Raji (cell line): ENCODE results near the gene BET1.

Source experiments
- POLR2A ChIP-seq: IDR thresholded peaks from 2 replicates; pipeline ENCODE4 v1.6.1; 2011; ENCODE audit warnings: low read depth, low read length, control low read depth; ENCODE audit not compliant: insufficient read depth

The BET1 gene

GRCh38 chr7:94030634-94031033, 26.5 kb upstream of the BET1 start:
- TF ChIP-seq POLR2A: no peak

DNA sequence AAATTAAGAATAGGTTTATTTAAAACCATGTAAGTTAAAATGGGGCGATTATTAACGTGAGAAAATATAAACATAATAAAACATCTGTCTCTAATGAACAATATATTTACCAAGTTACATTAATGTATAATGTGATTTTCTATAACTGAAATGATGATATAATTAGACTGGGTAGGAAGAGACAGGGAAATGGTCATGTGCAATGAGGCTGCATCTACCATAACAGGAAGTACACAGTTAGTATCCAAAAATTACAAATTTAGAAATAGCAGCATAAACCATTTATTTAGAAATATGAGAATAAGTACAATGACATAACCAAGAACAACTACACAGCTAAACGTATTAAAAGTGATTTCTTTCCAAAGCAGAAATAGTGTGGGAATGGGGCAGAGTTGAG, 25.8 kb upstream of the BET1 start:
- no peak for TF ChIP-seq POLR2A

DNA sequence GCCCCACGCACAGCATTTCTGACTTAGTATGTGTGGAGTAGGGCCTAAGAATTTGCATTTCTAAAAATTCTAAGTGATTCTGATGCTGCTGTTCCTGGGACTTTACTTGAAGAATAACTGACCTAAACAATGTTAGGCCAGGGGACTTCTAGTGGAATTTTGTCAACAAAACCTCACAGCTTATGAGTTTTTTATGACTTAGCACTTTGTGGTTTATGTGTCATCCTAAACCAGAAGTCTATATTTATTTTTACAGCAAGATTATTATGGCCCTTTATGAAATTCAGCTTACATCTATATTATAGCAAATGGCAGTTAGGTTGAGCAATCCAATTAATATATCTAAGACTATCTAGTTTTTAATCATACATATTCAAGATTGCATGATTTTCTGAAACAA, 24.6 kb upstream of the BET1 start:
- no peak for TF ChIP-seq POLR2A

- no peak for TF ChIP-seq POLR2A
These were observed 18.4 kb upstream of the BET1 start for GRCh38 chr7:94022550-94022949.

DNA sequence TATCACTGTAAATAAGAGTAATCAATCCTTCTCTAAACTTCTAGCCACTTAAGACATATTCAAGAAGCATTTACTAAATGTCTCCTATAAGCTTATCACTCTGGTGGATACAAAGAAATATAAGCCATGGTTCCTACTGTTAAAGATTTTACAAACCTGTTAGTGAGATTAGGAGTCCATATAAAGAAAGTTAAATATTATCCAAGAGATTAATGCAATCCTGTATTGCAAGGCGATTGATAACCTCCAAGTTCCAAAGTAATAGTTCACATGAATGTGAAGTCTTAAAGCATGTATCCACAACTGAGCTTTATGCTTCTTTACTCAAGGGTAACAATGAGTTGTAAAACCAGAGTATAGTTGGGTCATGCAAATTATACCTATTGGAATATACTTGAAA, 12.6 kb upstream of the BET1 start:
- no peak for TF ChIP-seq POLR2A

GRCh38 chr7:94015538-94015937, 11.4 kb upstream of the BET1 start:
- TF ChIP-seq POLR2A: no peak

DNA sequence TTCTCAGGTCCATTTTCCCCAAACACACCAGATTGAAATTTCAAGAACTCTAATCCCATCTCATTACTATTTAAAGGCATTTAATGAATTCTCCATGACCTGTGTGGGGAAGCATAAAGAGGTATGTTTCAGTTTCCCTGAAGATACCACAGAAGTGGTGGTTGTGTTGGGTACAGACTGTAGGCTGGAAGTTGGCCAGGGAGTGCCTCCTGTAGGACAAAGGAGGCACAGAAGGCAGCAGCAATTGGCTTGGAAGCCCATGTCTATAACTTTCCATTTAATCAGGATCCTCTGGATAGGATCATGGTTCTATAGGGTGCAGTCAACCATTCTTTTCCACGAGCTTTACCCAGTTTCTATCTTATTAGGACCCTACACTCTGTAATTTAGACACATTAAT, 8.6 kb upstream of the BET1 start:
- no peak for TF ChIP-seq POLR2A

GRCh38 chr7:94011714-94012353, 7.7 kb upstream of the BET1 start:
- TF ChIP-seq POLR2A: no peak

- TF ChIP-seq POLR2A: no peak
These were observed 4.4 kb upstream of the BET1 start for GRCh38 chr7:94008537-94008936.

DNA sequence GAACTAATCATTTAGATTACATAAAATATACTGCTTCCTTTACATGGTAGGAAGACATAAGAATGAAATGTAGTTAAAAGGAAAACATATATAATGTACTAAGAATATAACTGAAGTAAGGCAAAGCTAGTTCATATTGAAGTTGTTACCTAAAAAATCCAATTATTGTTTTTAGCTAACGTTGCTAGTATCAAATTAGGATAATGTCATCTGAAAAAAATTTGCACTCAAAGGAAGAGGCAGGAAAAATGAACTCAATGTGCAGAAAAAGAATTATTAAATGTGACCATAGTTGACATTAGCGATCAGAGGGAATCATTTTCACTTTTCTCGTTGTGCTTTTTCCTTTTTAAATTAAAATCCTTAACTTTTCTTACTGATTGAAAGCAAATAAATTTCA, 1.6 kb upstream of the BET1 start:
- no peak for TF ChIP-seq POLR2A

DNA sequence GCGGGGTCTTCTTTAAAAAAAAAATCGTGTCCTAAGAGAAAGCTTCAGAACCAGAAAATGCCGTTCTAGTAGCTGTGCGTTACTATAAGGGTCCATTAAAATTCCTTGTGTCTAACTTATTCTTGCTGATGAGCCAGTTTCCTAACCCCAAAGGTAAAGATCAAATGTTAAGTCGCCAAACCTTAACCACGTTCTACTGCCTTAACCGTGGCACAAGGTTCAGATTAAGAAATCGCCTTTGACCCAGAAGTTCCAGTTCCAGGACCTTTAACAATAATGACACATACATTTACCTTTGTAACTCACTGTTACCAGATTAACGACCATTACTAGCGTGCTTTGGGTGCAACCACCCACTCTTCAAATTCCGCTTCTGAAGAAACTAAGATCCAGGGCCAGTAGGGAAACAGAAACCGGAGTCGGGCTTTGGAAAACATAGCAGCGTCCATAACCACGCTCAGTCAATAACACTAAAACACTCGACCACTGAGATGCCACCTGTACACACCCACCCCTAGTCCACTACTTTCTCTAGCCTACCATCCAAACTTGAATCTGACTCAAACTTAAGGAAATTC, 620 bp downstream of the BET1 start:
- no peak for TF ChIP-seq POLR2A

- TF ChIP-seq POLR2A: no peak
These were observed 2.8 kb downstream of the BET1 start for GRCh38 chr7:94001396-94001795.

DNA sequence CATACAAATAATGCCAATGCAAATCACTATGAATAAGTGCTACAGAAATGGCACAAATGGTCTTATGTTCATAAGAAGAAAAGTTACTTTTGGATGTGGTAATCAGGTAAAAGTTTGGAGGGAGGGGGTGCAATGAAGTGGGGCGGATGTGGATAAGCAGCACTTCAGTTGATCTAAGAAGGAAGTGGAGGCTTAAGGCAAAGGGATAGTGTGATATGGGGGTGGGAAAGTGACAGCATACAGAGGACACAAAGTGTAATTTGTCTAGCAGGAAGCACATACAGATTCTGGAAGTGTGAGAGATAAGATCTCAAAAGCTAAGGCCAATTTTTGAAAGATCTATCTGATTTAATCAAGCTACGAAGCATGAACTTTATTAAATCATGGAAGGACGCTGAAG, 6.3 kb downstream of the BET1 start:
- no peak for TF ChIP-seq POLR2A

DNA sequence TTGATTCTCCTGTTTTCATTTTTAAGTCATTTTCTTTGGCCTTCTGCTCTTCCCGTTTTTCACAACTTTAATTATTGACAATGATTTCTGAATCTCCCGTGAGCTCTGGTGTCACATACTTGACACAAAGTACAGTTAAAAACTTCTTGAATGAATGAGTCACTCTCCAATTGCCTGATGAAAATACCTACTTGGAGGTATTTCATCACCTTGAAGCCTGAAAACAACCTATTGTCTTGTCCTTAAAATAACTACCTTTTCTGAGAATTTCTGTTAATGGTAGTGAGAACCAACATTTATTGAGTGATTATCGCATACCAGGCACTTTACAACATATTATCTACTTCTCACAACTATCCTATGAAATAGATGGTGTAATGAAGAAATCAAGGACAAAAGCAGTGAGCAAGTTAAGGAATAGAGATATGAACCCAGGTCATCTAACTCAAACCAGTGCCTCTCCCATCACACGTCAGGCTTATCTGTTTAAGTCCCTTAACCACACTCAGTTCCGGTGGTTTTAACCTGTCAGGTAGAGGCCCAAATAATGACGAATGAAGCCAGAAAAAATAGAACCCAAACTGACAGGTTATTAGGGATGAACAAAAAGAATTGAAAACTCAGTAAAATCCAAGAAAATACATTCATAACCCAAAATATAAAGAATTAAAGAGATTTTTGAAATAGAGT, 11.6 kb downstream of the BET1 start:
- TF ChIP-seq POLR2A: no peak

DNA sequence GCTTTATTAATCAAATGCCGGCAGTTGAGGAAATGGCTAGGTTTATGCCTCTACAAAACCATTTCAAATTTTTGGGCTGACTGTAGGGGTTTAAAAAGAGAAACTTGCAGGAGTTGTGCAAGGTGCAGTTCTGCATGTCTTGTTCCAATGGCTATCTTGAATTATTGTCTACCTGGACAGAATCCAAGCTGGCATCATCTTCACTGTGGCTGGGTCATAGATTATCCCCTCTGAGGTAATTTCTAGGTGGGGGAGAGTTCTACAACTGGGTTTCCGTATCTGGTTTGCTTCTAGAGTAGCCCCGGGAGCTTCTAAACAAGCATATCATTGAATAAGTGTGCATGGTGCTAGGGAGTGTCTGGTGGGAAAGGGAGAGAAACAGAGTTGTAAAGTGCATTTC, 16.9 kb downstream of the BET1 start:
- no peak for TF ChIP-seq POLR2A

DNA sequence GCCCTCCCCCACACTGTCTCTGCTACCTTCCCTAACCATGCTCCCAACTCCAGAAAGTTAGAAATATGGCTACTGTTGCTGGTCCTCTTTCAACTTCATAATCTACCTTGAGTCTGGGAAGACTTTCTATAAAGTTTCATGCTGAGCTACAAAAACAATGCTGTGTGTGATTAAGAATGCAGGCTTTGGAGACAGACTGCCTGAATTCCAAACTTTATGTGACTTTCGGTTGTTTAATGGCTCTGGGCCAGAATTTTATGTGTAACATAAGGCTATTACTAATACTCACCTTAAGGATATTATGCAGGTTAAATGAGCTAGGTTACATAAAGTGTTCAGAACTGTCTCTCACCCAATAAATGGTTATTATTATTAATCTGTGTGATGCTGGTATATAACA, 19.1 kb downstream of the BET1 start:
- no peak for TF ChIP-seq POLR2A

DNA sequence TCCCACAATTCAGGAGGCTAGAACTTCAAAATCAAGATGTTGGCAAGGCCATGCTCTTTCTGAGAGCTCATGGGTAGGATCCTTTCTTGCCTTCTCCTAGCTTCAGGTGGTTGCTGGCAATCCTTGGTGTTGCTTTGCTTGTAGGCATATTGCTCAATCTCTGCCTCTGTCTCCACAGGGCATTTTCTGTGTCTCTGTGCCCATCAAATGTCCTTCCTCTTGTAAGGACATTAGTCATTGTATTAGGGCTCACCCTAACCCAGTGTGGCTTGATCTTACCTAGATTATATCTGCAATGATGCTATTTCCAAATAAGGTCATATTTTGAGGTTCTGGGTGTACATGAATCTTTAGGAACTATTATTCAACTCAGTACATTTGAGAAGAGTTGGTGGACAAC, 20.1 kb downstream of the BET1 start:
- TF ChIP-seq POLR2A: no peak

GRCh38 chr7:93981480-93981874, 22.7 kb downstream of the BET1 start:
- TF ChIP-seq POLR2A: no peak
